NCI-H1092 (cell line): ENCODE results near the gene CLTB.

Experiments
- DNase-seq: peaks from one replicate; lab custom pipeline; 2025; lab: John Stamatoyannopoulos, UW

The CLTB gene

GRCh38 chr5:176382721-176383120, 33.6 kb downstream of the CLTB start:
- no peak for DNase-seq

- no peak for DNase-seq
These were observed 34.4 kb downstream of the CLTB start for GRCh38 chr5:176381979-176382378.

GRCh38 chr5:176381423-176381822, 34.9 kb downstream of the CLTB start:
- DNase-seq, result no peak

GRCh38 chr5:176379881-176380280, 36.5 kb downstream of the CLTB start:
- DNase-seq, result no peak

- DNase-seq, result no peak
These were observed 43.1 kb downstream of the CLTB start for GRCh38 chr5:176373100-176373818.

- no peak for DNase-seq
These were observed 44.5 kb downstream of the CLTB start for GRCh38 chr5:176371621-176372539.

- DNase-seq, result no peak
These were observed 46.2 kb downstream of the CLTB start for GRCh38 chr5:176369934-176370711.

- no peak for DNase-seq
These were observed 47.6 kb downstream of the CLTB start for GRCh38 chr5:176368726-176369125.

- DNase-seq, result no peak
These were observed 50.0 kb downstream of the CLTB start for GRCh38 chr5:176366232-176366894.

GRCh38 chr5:176365351-176366231, 50.7 kb downstream of the CLTB start, which contains the start of gene ARL10:
Gene ARL10, plus strand, starts transcription at chr5:176365487. Its CDS starts 77 bp downstream, at chr5:176365564.
- no peak for DNase-seq

GRCh38 chr5:176364765-176365350, 51.5 kb downstream of the CLTB start:
- no peak for DNase-seq

- no peak for DNase-seq
These were observed 54.2 kb downstream of the CLTB start for GRCh38 chr5:176362233-176362490.

- DNase-seq, result peak; percentile 84
These were observed 54.7 kb downstream of the CLTB start, which contains the start of gene KIAA1191 for GRCh38 chr5:176361437-176362232. Gene KIAA1191, minus strand, starts transcription at chr5:176361764. Its CDS starts 2,256 bp downstream, at chr5:176359508.

- DNase-seq, result no peak
These were observed 55.4 kb downstream of the CLTB start for GRCh38 chr5:176360894-176361436.

- no peak for DNase-seq
These were observed 56.7 kb downstream of the CLTB start for GRCh38 chr5:176359658-176360057.

- DNase-seq, result no peak
These were observed 60.2 kb downstream of the CLTB start for GRCh38 chr5:176356179-176356566.

GRCh38 chr5:176355400-176356178, 60.8 kb downstream of the CLTB start:
- no peak for DNase-seq

- DNase-seq, result no peak
These were observed 62.8 kb downstream of the CLTB start for GRCh38 chr5:176353533-176353932.
